Effector memory CD8-positive, alpha-beta T cell (primary cell): Measurements from ENCODE around the gene POLQ.
"Not testable (repeated sequence)": the region's sequence is repeated elsewhere in the genome, so short reads cannot be mapped to it uniquely, and the experiment has no call there.

Experiments used
- ATAC-seq: fragments of 150-1000 bp; cut with Tn5 transposase; replicated peaks from 2 replicates; pipeline ENCODE4 v1.10.0; 2021; ENCODE audit warnings: mild to moderate bottlenecking, moderate library complexity
- DNase-seq, 3 experiments: peaks; one replicate each; pipeline ENCODE4 v3.0.0; 2021
- H3K27ac Mint-ChIP-seq, 2 donors: one replicate each; pipeline ENCODE4 v1.8.0; 2022; ENCODE audit warnings: mild to moderate bottlenecking in 2 of 2, mixed read lengths in 2 of 2, moderate library complexity in 2 of 2
- H3K27me3 Mint-ChIP-seq, 2 donors: one replicate each; pipeline ENCODE4 v1.8.0; 2022; ENCODE audit warnings: mixed read lengths in 2 of 2
- H3K36me3 Mint-ChIP-seq: one replicate; pipeline ENCODE4 v1.8.0; 2022; ENCODE audit warnings: mild to moderate bottlenecking, moderate library complexity, mixed read lengths; ENCODE audit not compliant: insufficient read depth
- H3K4me1 Mint-ChIP-seq, 2 donors: one replicate each; pipeline ENCODE4 v1.8.0; 2022; ENCODE audit warnings: low read depth in 2 of 2, mixed read lengths in 2 of 2
- H3K4me3 Mint-ChIP-seq, 2 donors: one replicate each; pipeline ENCODE4 v1.8.0; 2022; ENCODE audit warnings: mild to moderate bottlenecking in 2 of 2, mixed read lengths in 2 of 2, moderate library complexity in 2 of 2
- H3K9me3 Mint-ChIP-seq, 2 donors: one replicate each; pipeline ENCODE4 v1.8.0; 2022; ENCODE audit warnings: mixed read lengths in 2 of 2
- total RNA-seq, 9 experiments: gene quantifications; one replicate each; lab custom pipeline; 2026; lab: John Stamatoyannopoulos, UW

The POLQ gene
- total RNA-seq = 0.95 to 4.6 (median 2.0) reads per million in 9 experiments

DNA sequence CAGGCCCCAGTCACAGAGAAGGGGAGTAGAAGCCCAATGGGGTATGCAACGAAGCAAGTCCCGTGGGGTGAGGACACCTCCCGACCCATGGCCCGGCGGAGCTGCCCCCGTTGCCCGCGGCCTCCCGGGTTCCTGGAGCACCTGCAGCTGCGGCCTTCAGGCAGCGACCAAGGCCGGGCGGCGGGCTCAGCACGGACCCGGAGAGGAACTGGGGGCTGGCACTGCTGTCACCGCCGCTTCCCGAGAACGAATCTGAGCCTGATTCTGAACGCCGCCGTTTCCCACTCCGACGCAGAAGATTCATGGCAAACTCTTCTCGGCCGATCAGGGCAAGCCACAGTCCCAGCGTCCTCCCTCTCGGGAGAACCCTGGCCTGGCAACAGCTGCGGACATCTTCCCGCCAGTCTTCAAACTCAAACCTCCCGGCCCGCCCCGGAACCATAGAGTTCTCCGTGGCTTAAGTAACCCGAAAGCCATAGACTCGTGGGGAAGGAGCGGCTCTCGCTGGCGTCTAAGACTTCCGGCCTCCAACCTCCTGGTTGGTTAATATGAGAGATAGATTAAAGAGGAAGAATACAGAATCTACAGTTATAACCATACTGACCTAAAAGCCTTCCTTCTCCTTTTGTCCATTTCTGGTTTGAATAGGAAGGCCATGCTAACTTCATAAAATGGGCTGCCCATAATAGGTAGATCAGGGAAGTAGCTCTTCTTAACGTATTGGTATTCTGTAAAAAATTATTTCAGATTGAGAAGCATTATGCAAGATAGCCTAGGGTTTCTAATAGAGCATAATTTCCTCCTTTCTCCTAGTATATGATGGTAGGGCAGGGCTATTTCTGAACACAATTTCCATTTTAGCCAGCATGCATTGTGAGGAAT, at the start of gene POLQ:
Gene POLQ (minus strand): TSS at position 415 of the 882 bp plus-strand sequence. CDS start 111 bp downstream, at position 304.
- ATAC-seq (peak; percentile 99), DNase-seq (peak; percentile 84 to 88 (median 88))
- Mint-ChIP-seq H3K4me3 (peak within 1 kb of the TSS; percentile 82 to 86), H3K4me1 (peaks cover 11 to 13% of the 10 kb centered on the region in 2 donors), H3K27me3 (no peaks in the 10 kb centered on the region), H3K9me3 (no peaks in the 10 kb centered on the region), H3K27ac (peak within 1 kb of the TSS; percentile 94 to 95), H3K36me3 (peaks cover 5% of the 10 kb centered on the region)

DNA sequence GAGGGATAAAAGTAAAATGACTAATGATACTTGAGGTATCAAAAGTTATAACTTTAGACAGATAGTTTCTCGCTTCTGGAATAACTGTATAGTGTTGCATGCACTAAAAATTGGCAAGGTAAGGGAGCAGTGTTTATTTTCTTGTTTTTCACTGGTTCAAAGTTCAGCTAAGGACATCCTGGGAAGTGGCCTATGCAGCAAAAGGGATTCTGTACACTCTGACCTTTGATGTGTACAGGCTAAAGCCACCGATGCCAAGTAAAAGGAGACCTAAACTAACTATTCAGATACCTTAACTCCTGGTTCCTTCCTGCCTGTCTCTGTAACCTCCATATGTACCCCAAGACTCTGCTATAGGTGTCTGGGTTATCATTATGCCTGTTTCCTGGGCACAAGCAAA, 49.1 kb upstream of the POLQ start:
- no peak for DNase-seq
- H3K9me3 Mint-ChIP-seq = no peaks in the 10 kb centered on the region
- no peaks in the 10 kb centered on the region for H3K4me1 Mint-ChIP-seq
- H3K27ac Mint-ChIP-seq = no peak overlapping the region
- no peak for ATAC-seq
- H3K36me3 Mint-ChIP-seq = peaks cover 2% of the 10 kb centered on the region
- H3K4me3 Mint-ChIP-seq = no peak overlapping the region
- no peaks in the 10 kb centered on the region for H3K27me3 Mint-ChIP-seq

DNA sequence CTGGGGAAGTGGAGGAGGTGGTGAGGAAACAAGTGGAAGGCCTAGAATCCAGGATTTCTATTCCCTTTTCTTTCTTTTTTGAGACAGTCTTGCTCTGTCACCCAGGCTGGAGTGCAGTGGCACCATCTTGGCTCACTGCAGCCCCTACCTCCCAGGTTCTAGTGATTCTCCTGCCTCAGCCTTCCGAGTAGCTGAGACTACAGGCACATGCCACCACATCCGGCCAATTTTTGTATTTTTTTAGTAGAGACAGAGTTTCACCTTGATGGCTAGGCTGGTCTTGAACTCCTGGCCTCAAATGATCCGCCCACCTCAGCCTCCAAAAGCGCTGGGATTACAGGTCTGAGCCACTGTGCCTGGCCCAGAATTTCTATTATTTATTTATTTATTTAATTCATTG, 48.0 kb upstream of the POLQ start:
- H3K4me1 Mint-ChIP-seq, DNase-seq, H3K27me3 Mint-ChIP-seq, H3K9me3 Mint-ChIP-seq, H3K4me3 Mint-ChIP-seq, H3K27ac Mint-ChIP-seq, H3K36me3 Mint-ChIP-seq, ATAC-seq: not testable (repeated sequence)

DNA sequence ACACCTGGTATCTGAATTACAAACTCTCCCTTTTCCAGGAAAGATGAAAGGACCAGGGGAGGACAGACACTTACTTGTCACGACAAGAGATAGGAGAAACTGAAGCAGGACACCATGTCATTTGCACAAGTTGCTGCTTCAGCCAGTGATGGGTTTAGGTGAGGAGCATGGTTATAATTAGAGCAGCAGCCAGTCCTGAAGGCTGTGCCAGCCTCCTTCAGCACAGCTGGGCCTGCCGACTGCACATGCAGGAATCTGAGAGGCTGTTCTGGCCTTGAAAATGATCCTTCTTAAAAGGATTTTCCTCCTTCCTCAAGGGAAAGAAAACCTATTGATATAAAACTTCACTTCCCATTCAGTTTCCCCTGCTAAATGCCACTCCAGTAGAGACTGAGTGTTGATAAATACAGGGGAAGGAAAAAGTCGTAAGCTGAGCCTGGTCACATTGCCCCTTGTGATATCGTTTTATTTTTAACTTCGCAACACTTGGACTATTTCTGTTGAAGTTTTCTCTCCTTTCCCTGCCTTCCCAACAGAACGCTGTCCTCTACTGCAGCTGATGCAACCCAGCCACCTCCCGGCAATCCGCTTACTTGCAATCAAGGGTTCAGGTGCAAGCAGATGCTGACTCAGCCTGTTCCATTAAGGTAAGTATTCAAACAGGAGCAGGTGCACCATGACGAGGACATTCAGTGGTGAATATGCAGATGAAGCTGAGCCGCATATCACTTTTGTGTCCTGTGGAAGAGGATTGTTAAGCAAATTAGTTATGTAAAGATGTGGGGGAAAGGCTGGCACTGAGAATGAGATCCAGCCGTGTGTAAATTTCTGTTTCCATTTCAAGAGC, 47.3 kb upstream of the POLQ start, which contains the start of gene FBXO40:
Gene FBXO40 (plus strand): TSS at position 524 of the 847 bp plus-strand sequence. CDS start 27,197 bp downstream, outside the sequence.
- H3K36me3 Mint-ChIP-seq = peaks cover 2% of the 10 kb centered on the region
- H3K9me3 Mint-ChIP-seq = no peaks in the 10 kb centered on the region
- no peak for ATAC-seq
- no peak within 1 kb of the TSS for H3K27ac Mint-ChIP-seq
- no peaks in the 10 kb centered on the region for H3K4me1 Mint-ChIP-seq
- H3K4me3 Mint-ChIP-seq = no peak within 1 kb of the TSS
- H3K27me3 Mint-ChIP-seq = no peaks in the 10 kb centered on the region
- DNase-seq = no peak

DNA sequence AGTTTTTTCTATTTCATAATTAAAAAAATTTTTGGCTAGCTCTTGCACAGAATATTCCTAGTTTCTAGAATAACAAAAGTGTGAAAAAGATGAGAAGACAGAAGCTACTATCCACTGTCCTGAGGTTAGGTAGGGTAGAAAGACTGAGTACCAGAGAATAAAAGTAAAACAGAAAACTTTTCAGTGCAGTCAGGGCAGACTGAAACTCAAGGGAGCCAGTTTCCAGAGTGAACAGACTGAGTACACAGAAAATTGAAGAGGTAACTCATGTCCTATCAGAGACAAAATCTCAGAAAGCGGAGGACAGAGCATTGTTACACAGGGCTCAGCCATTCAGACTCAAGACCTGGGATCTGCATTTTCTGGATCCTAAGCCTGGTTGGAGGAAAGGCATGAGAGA, 38.6 kb upstream of the POLQ start:
- Mint-ChIP-seq H3K9me3 (no peaks in the 10 kb centered on the region), H3K36me3 (no peaks in the 10 kb centered on the region), H3K4me3 (no peak overlapping the region), H3K27ac (no peak overlapping the region), H3K27me3 (peaks cover 33 to 36% of the 10 kb centered on the region in 2 donors), H3K4me1 (no peaks in the 10 kb centered on the region)
- ATAC-seq (no peak), DNase-seq (no peak)

DNA sequence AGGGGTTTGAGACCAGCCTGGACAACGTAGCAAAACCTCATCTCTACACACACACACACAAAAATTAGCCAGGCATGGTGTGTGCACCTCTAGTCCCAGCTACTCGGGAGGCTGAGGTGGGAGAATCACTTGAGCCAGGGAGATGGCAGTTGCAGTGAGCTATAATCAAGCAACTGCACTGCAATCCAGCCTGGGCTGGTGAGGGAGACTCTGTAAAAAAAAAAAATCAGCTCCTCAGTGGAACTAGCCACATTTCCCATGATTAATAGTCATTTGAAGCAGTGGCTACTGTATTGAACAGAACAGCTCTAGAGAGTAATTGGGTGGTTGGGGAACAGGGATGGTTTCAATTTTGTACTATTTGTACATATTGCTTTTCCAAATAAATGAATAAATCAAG, 35.9 kb upstream of the POLQ start:
- Mint-ChIP-seq H3K4me3 (no peak overlapping the region), H3K4me1 (no peaks in the 10 kb centered on the region)
- ATAC-seq = no peak

DNA sequence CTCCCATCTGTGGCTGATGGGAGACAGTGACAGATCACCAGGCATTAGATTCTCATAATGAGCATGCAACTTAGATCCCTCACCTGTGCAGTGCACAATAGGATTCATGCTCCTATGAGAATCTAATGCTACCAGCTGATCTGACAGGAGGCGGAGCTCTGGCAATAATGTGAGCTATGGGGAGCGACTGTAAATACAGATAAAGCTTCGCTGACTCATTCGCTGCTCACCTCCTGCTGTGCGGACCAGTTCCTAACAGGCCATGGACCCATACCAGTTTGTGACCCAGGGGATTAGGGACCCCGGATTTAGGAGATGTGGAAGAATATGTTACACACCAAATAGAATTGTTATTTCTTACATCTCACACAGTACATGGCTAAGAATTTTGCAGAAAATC, 28.7 kb upstream of the POLQ start:
- no peak for ATAC-seq

More for the DNA sequence above, 35.9 kb upstream of the POLQ start:
- no peak overlapping the region for H3K27ac Mint-ChIP-seq
- peaks cover 29 to 31% of the 10 kb centered on the region in 2 donors for H3K27me3 Mint-ChIP-seq
- no peak for DNase-seq
- H3K36me3 Mint-ChIP-seq = no peaks in the 10 kb centered on the region
- no peaks in the 10 kb centered on the region for H3K9me3 Mint-ChIP-seq

DNA sequence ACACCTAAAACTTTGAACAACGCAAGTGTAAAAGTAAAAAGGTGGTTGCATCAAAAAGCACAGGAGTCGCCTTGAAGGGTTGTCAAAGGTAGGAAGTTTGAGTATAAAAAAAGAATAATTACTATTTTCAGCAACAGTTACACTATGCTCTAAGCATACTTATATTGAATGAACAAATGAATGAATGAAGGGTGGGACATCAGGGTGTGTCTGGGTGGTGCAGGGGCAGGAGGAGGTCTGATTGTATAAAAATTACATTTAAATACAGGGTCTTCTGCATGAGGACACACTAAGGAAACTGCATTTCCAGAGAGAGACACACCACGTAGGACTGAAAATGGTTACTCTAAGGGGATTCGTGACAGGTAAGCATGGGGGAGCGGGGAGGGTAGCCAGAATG, 21.9 kb upstream of the POLQ start, which contains the start of gene ARGFX:
Gene ARGFX (plus strand): TSS at position 301 of the 400 bp plus-strand sequence. CDS start 2,765 bp downstream, outside the sequence.
- Mint-ChIP-seq H3K4me1 (no peaks in the 10 kb centered on the region), H3K9me3 (no peaks in the 10 kb centered on the region), H3K27me3 (peaks cover 3 to 4% of the 10 kb centered on the region in 2 donors), H3K4me3 (no peak within 1 kb of the TSS), H3K36me3 (no peaks in the 10 kb centered on the region), H3K27ac (no peak within 1 kb of the TSS)
- ATAC-seq = no peak
- no peak for DNase-seq

More for the DNA sequence above, 28.7 kb upstream of the POLQ start:
- Mint-ChIP-seq H3K27ac (no peak overlapping the region), H3K4me1 (no peaks in the 10 kb centered on the region), H3K27me3 (peaks cover 0 to 11% of the 10 kb centered on the region in 2 donors), H3K36me3 (peaks cover 3% of the 10 kb centered on the region), H3K9me3 (no peaks in the 10 kb centered on the region), H3K4me3 (no peak overlapping the region)
- no peak for DNase-seq

DNA sequence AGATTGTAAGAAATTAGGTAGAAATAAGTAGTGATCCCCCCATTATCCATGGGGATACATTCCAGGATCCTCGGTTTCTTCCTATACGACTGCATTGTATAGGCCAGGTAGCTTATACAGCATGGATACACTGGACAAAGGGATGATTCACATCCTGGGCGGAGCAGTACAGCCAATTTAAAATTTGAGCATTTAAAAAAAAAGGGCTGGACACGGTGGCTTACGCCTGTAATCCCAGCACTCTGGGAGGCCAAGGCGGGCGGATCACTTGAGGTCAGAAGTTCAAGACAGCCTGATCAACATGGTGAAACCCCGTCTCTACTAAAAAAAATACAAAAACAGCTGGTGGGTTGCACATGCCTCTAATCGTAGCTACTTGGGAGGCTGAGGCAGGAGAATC, 21.0 kb upstream of the POLQ start:
- Mint-ChIP-seq H3K9me3 (no peaks in the 10 kb centered on the region), H3K36me3 (no peaks in the 10 kb centered on the region), H3K4me1 (no peaks in the 10 kb centered on the region), H3K4me3 (no peak overlapping the region), H3K27ac (no peak overlapping the region), H3K27me3 (peaks cover 4 to 9% of the 10 kb centered on the region in 2 donors)
- ATAC-seq = no peak
- DNase-seq = no peak

DNA sequence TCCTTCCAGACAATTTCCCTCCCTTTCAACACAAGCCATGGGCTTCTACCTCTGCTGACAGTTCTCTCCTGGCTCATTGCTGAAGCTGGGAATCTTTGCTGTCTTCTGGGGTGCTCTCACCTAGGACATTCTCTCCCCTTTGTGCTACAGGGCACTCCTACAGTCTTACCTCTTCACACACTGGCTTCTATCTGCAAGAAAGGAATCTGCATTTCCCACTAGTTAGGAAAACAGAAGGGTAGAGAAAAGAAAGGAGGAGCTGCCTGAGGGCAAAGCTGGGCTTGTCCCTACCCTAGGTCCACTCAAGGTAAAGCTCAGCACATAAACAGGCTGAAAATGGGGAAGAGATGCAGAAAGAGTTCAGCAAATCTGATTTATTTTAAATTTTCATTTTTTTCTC, 16.4 kb upstream of the POLQ start:
- Mint-ChIP-seq H3K27ac (no peak overlapping the region), H3K36me3 (no peaks in the 10 kb centered on the region), H3K27me3 (peaks cover 11 to 27% of the 10 kb centered on the region in 2 donors), H3K9me3 (no peaks in the 10 kb centered on the region), H3K4me3 (no peak overlapping the region), H3K4me1 (no peaks in the 10 kb centered on the region)
- DNase-seq (no peak), ATAC-seq (no peak)

DNA sequence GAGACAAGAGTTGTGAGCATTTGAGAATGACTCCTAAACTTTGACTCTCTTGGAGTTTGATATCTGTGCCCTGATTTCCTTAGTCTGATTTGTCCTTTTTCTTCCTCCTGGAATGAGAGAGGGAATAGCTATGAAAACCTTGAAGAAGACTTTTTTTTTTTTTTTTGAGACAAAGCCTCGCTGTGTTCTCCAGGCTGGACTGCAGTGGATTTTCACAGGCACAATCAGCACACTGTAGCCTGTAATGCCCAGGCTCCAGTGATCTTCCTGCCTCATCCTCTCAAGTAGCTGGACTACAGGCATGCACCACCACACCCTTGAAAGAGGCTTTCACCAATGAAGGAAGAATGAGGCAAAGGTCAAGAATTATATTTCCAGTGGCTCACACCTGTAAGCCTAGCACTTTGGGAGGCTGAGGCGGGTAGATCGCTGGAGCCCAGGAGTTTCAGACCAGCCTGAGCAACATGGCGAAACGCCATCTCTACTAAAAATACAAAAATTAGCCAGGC, 11.7 kb upstream of the POLQ start:
- DNase-seq (no peak), ATAC-seq (no peak)
- no peak overlapping the region for H3K4me3 Mint-ChIP-seq
- no peaks in the 10 kb centered on the region for H3K36me3 Mint-ChIP-seq
- H3K27ac Mint-ChIP-seq = no peak overlapping the region
- H3K27me3 Mint-ChIP-seq = peaks cover 7 to 25% of the 10 kb centered on the region in 2 donors
- no peaks in the 10 kb centered on the region for H3K4me1 Mint-ChIP-seq
- no peaks in the 10 kb centered on the region for H3K9me3 Mint-ChIP-seq

DNA sequence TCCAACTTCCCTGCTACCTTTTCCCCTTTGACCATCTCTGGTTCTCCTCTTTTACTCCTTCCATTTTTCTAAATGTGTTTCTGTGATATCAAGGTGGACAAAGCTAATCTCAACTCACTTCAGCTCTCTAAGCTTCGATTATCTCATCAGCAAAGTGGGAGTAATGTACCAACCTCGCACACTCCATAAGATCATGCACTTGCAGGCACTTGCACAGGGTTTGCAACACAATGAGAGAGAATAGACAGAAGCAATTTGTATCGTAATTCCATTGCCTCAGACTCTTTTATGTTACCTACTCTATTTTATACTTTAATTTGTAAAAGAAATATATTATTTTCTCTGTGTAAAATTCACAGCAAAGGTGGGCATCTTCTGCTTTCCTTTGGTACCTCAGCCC, 7.0 kb upstream of the POLQ start:
- H3K4me3 Mint-ChIP-seq = no peak overlapping the region

DNA sequence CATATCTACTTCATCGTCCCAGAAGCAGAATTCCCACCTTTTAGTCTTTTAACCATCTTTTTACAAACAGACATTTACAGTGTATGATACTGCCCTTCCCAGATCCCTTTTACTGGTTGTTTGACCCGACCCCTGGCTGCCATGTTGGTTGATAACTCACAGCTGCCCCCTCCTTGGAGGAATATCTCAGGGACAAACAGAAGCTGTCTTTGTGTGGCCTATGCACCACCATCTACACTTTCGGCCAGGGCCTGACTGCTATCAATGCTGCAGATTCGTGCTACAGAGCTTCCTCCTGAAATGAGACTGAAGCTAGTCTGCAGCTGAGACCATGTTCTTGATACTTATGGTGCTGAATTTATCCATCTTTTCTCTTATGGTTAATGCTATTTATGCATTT, 6.6 kb upstream of the POLQ start:
- no peak overlapping the region for H3K27ac Mint-ChIP-seq
- H3K36me3 Mint-ChIP-seq = no peaks in the 10 kb centered on the region
- no peaks in the 10 kb centered on the region for H3K9me3 Mint-ChIP-seq
- H3K4me1 Mint-ChIP-seq = peaks cover 0 to 2% of the 10 kb centered on the region in 2 donors
- H3K27me3 Mint-ChIP-seq = no peaks in the 10 kb centered on the region
- H3K4me3 Mint-ChIP-seq = no peak overlapping the region
- DNase-seq (no peak), ATAC-seq (no peak)

More for the DNA sequence above, 7.0 kb upstream of the POLQ start:
- Mint-ChIP-seq H3K36me3 (no peaks in the 10 kb centered on the region), H3K9me3 (no peaks in the 10 kb centered on the region), H3K4me1 (peaks cover 0 to 2% of the 10 kb centered on the region in 2 donors), H3K27me3 (no peaks in the 10 kb centered on the region), H3K27ac (no peak overlapping the region)
- DNase-seq = no peak
- ATAC-seq = no peak
